RPMI8226 (cell line): ENCODE data around the gene IFRD1.
A peak's percentile ranks its signal among the peaks of the same experiment; 100 is the strongest.
"Not testable (repeated sequence)": the region's sequence is repeated elsewhere in the genome, so short reads cannot be mapped to it uniquely, and the experiment has no call there.

Source experiments
- DNase-seq: peaks from one replicate; pipeline ENCODE4 v3.0.0-alpha.2; 2015

The IFRD1 gene

GRCh38 chr7:112444505-112444904 lies 5.8 kb upstream of the IFRD1 start:
- no peak for DNase-seq

- DNase-seq = no peak
Measured at GRCh38 chr7:112446431-112446830, 3.8 kb upstream of the IFRD1 start.

- DNase-seq = no peak
Measured at GRCh38 chr7:112447406-112447805, 2.9 kb upstream of the IFRD1 start.

- no peak for DNase-seq
Measured at GRCh38 chr7:112448381-112448780, 1.9 kb upstream of the IFRD1 start.

GRCh38 chr7:112448891-112449290 lies 1.4 kb upstream of the IFRD1 start:
- DNase-seq = no peak

- peak; percentile 29 for DNase-seq
Measured at GRCh38 chr7:112449353-112449752, 907 bp upstream of the IFRD1 start.

GRCh38 chr7:112450807-112451761 lies 824 bp downstream of the IFRD1 start:
- peak; percentile 97 for DNase-seq

- DNase-seq = peak; percentile 54
Measured at GRCh38 chr7:112452102-112452888, 2.0 kb downstream of the IFRD1 start.

GRCh38 chr7:112453505-112454171 lies 3.4 kb downstream of the IFRD1 start:
- DNase-seq = no peak

- not testable (repeated sequence) for DNase-seq
Measured at GRCh38 chr7:112454191-112454590, 3.9 kb downstream of the IFRD1 start.

- DNase-seq = no peak
Measured at GRCh38 chr7:112459645-112460044, 9.4 kb downstream of the IFRD1 start.

GRCh38 chr7:112462236-112462635 lies 12.0 kb downstream of the IFRD1 start:
- DNase-seq = no peak

GRCh38 chr7:112467867-112468266 lies 17.6 kb downstream of the IFRD1 start:
- no peak for DNase-seq

- DNase-seq = no peak
Measured at GRCh38 chr7:112470194-112470593, 19.9 kb downstream of the IFRD1 start.

- DNase-seq = no peak
Measured at GRCh38 chr7:112476390-112477052, 26.3 kb downstream of the IFRD1 start.

- DNase-seq = no peak
Measured at GRCh38 chr7:112481121-112481736, 31.0 kb downstream of the IFRD1 start.

GRCh38 chr7:112481833-112482670 lies 31.8 kb downstream of the IFRD1 start:
- DNase-seq = no peak

- no peak for DNase-seq
Measured at GRCh38 chr7:112484671-112485167, 34.5 kb downstream of the IFRD1 start.

GRCh38 chr7:112485766-112486165 lies 35.5 kb downstream of the IFRD1 start:
- no peak for DNase-seq

- no peak for DNase-seq
Measured at GRCh38 chr7:112487457-112488263, 37.4 kb downstream of the IFRD1 start.
